GM21529 (cell line): Measurements from ENCODE around the gene WBP11.
"Not testable (repeated sequence)": the region's sequence is repeated elsewhere in the genome, so short reads cannot be mapped to it uniquely, and the experiment has no call there.

Experiments used
- ATAC-seq: cut with Tn5 transposase; IDR thresholded peaks from one replicate; pipeline ENCODE4 v1.9.1; 2021; ENCODE audit not compliant: unreplicated experiment

Gene WBP11

DNA sequence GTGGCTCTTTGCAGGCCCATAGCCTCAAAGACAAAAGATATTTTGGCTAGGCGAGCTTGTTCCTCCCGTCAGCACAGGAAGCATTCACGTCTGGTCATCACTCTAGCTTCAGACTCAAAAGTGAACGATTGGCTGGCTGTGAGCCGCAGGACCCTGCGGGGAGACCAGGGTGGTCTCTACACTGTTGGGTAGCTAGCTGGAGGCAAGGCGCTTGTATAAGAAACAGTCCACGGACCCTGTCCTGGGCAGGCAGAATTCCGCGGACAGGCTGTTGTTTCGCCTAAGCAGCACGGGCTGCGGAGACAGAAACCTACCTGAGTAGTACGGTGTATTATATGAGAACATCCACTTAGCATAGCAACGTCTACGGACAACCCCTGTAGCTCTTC, 29.6 kb downstream of the WBP11 start:
- peak; percentile 4 for ATAC-seq

DNA sequence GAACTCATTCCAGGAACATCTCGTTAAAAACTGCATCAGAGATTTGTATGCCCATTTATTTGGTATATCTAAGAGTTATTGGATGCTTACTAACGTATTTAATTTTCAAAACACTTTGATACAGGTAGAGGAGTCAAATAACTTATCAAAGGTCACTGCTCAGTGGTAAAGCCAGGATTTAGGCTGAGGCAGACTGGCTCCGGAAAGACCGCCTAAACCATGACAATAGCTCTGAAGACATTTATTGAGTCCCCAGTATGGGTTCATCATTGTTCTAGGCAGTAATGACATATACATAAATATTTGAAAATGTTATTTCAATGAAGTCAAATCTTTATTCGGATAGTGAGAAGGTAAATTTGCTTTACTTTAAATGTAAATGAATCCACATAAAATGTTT, 30.3 kb downstream of the WBP11 start:
- no peak for ATAC-seq

DNA sequence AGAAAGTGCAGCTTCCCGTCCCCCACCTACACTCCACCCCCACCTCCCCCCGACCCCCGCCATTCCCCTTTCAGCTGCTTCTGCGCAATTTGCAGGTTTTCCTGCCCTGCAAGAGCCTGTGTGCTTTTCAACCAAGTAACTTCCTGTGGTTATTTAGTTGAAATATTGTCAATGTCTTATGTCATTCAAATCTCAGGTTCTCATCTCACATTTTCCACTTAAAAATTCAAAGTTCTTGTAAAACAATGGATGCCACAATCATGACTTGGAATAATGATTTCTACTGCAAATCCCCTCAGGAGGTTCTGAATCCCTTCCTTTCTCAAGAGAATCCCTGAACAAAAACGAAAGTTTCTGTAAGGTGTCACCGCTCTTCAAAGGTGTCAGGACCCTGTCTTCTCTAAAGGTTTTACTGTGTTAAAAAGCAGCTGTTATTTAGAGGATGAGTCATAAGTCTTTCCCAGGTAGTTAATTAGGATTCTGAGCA, 31.6 kb downstream of the WBP11 start:
- ATAC-seq, result no peak

- ATAC-seq, result peak; percentile 19
These were observed 32.5 kb downstream of the WBP11 start for GRCh38 chr12:14770496-14771461.

DNA sequence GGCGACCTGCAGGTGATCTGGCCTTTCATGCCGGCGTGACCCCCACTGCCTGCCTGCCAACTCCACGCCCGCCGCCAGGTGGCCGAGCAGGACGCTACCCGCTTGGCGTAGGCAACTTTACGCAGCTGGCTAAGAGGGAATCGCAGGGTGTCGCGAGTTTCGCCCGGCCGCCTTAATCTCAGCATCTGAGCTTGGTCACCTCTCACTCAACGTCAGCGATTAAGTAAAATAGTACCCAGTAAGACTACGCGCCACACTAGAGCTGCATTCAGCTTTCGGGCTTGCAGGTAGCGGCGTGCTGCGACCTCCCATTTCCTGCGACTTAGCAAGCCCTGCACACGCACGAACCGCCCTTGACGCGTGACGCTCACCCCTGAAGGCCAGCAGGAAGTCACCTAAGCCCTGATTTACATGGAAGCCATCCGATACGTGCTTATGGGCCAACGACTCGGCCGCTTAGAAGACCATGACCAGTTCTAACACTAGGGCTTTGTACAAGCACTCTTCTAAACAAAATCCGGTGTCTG, 33.2 kb downstream of the WBP11 start:
- peak; percentile 45 for ATAC-seq

DNA sequence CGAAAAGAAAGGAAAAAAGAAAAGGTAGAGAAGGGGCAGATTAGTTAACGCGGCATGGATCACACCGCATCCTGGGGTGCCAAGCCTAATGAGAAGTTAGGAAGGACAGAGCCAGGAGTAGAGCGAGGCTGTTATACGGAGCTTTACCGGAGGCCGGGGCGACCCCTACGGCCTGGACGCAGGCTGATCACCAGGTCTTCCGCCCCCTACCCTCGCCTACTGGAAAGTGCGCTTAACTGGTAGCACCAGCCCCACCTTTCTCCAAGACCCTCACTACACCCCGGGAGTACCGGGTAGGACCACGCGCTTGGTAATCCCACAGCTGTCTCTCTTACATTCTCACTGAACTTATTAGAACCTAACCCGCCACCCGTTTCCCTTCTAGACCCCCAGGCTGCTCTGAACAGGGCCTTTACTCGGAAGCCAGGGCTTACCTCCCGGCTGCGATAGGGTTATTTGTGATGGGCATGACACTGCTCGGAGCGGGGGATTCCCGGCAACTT, 33.8 kb downstream of the WBP11 start:
- ATAC-seq, result peak; percentile 5

- no peak for ATAC-seq
These were observed 34.4 kb downstream of the WBP11 start for GRCh38 chr12:14768823-14769405.

DNA sequence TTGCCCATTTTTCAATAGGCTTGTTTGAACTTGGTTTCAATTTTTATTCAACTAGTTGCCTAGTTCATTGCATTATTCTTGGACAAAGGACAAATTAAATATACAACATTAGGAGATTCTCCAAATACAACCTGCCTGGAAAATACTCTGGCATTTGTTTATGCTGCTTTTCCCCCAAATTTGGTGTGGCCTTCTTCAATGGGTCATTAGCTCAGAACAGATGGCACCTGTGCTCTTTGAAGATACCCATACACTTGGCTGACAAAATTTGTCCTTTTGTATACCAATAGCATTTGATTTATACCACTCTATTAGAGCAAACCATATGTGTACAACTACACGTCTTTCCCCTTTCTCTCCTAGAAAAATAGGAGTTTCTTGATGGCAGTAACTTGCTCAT, 35.7 kb downstream of the WBP11 start:
- ATAC-seq, result no peak

GRCh38 chr12:14766649-14767215, 36.5 kb downstream of the WBP11 start:
- no peak for ATAC-seq

- not testable (repeated sequence) for ATAC-seq
These were observed 37.3 kb downstream of the WBP11 start for GRCh38 chr12:14766020-14766419.

DNA sequence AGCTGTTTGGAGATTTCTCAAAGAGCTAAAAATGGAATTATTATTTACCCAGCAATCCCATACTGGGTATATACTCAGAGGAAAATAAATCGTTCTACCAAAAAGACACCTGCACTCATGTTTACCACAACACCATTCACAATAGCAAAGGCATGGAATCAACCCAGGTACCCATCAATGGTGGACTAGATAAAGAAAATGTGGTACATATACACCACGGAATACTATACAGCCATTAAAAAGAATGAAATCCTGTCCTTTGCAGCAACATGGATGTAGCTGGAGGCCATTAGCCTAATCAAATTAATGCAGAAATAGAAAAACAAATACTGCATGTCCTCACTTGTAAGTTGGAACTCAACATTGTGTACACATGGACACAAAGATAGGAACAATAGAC, 37.9 kb downstream of the WBP11 start:
- ATAC-seq, result no peak

- ATAC-seq, result not testable (repeated sequence)
These were observed 43.5 kb downstream of the WBP11 start for GRCh38 chr12:14759711-14760280.

- no peak for ATAC-seq
These were observed 46.7 kb downstream of the WBP11 start for GRCh38 chr12:14756334-14757143.

GRCh38 chr12:14751986-14752385, 51.3 kb downstream of the WBP11 start:
- no peak for ATAC-seq

DNA sequence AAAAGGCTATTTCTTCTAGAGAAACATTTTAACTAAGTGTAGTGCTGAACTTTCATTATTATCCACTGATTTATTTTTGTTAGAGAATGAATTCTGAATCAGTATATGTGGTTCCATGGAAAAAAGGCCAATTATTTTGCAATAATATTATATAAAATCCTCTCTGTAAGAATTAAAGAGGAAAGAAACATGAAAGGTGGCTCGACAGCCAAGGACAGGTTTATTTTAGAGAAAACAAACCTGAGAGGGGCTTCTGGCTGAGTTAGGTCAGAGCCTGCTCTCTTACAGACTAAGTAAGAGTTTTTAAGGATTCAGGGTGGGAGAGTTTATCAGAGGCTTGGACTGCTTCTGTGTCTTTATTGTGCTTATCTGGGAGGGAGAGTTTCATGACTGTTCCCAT, 60.2 kb downstream of the WBP11 start:
- no peak for ATAC-seq

- ATAC-seq, result no peak
These were observed 61.3 kb downstream of the WBP11 start for GRCh38 chr12:14741942-14742341.

DNA sequence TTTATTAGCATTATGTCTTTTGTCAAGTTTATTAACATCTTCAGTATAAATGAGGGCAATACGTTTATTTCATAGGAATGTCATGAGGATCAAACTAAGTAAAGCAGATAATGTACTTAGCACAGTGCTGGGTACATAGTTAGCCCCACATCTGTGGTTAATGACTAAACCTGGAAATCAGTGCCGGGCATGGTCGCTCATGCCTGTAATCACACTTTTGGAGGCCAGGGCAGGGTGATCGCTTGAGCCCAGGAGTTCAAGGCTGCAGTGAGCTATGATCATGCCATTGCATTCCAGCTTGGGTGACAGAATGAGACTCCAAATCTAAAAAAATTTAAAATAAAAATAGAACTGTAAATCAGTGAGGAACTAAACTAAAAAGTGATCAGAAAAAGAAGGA, 62.1 kb downstream of the WBP11 start:
- no peak for ATAC-seq

GRCh38 chr12:14736441-14736840, 66.8 kb downstream of the WBP11 start:
- ATAC-seq, result not testable (repeated sequence)
